Stimulated activated CD4-positive, alpha-beta T cell treated with anti-CD3 and anti-CD28 coated beads, Interleukin-2, amount 100 ng/mL, for 24 hours (primary cell): ENCODE results near the gene ZNF202.
"Not testable (repeated sequence)": the region's sequence is repeated elsewhere in the genome, so short reads cannot be mapped to it uniquely, and the experiment has no call there.

Source experiments
- DNase-seq, 2 donors: peaks; one replicate each; pipeline ENCODE4 v3.0.0-alpha.2; 2020

The ZNF202 gene

DNA sequence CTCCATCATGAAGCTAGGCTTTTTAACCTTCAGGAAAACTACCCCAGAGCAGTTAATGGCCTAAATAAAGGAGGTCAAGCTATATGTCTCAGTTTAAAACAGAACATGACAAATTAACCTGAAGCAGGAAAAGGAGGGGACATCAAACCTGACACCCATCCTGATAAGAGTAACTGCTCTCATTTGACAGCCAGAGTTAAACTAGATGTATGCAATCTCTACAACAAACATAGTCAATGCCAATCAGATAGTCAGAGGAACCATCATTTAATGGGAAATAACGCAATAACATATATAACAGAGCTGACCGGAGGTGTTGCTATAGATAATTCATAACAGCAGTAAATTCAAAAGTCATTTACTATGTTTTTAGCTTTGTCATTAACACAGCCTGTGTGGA, 3.1 kb downstream of the ZNF202 start:
- no peak for DNase-seq

DNA sequence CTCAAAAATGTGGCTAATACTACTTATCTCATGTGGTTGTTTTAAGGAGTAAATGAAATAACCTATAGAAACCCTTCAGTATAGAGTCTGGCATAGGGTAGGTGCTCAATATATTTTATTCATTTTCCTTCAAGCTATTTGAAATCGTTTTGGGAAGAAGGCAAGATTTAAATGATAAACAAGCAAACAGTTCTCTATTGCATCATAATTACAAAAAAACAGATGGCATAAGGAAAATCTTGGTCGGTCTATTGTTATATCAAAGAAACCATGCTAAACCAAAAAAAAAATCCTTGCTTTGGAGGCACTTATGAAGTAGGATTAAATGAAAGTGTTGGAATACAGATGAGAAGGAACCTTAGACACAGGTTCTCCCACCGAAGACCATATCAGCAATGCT, 4.7 kb downstream of the ZNF202 start:
- no peak for DNase-seq

DNA sequence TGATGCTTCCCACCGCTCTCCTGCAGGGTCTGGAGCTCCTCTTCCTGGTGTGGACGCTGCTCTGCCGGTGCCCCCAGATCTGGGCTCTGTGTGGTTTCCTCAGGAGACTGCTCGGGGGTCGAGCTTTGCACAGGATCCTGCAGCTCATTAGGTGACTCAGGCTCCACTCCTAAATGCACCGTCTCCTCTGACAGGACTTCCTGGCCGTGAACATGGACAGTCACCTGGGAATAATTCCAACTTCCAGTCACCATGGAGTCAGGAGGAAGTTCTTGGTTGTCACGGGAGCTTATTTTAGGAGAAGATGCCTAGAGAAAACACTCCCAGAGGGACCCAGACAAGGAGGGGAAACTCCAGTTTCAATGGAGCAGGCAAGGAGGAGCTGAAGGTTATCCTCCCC, 11.9 kb downstream of the ZNF202 start:
- no peak for DNase-seq

DNA sequence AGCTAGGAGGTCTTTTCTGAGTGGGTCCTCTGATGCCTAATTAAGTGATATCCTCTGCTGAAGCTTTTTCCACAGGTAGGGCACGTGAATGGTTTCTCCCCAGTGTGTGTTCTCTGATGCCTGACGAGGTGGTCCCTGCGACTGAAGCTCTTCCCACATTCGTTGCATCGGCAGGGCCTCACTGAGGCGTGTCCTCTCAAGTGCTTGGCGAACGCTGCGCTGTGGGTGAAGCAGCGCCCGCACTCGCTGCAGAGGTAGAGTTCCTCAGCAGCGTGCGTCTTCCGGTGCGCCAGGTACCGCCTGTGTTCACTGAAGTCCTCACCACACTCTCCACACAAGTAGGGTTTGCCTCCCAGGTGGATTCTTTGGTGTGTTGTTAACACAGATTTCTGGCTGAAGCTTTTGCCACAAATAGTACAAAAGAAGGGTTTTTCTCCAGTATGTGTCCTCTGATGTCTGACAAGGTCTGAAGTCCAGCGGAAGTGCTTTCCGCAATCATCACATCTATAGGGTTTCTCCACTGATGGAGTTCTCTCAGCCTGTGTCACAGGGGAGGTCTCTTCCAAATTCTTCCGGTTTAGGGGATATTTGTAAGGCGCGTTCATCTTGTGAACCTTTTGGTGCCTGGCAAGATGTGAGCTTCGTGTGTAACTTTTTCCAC, 15.3 kb downstream of the ZNF202 start:
- no peak for DNase-seq

- no peak for DNase-seq
Measured at GRCh38 chr11:123719452-123719851, 22.0 kb downstream of the ZNF202 start.

- DNase-seq = no peak
Measured at GRCh38 chr11:123718469-123718868, 23.0 kb downstream of the ZNF202 start.

DNA sequence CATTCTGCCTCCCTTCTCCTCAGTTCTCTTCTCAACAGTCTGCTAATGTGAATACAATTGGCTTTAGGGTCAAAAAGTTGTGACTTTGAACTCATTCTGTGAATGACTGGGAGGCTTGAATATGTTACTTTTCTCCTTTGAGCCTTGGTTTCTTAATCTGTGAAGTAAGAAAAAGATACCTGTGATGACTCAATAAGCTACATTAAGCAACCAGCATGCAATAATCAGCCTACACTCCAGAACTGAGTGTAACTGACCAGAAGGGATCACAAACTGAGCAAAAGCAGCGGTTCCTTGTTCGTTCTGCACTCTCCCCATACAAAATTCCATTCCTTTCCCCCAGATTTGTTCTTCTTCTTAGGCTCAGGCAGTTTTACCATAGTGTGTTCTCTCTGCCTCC, 23.4 kb downstream of the ZNF202 start:
- no peak for DNase-seq

GRCh38 chr11:123712627-123713026, 28.8 kb downstream of the ZNF202 start:
- not testable (repeated sequence) for DNase-seq

- DNase-seq = peak; percentile 48 to 60
Measured at GRCh38 chr11:123707606-123708205, 33.8 kb downstream of the ZNF202 start.

DNA sequence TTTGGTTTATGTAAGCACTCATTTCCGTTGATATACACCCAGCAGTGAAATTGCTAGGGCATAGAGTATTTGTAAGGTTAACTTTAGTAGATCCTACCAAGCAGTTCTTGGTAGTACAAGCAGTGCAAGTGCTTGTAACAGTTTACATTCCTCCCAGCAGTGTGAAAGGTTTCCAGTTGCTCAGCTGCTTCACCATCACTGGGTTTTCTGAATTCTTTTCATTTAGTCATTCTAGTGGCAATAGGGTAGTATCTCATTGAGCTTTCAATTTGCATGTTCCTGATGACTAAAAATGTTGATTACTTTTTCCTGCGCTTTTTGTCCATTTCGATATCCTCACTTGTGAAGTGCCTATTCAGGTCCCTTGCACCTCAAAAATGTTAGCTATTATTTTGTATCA, 34.3 kb downstream of the ZNF202 start:
- no peak for DNase-seq

GRCh38 chr11:123704341-123704740, 37.1 kb downstream of the ZNF202 start:
- DNase-seq = no peak

- no peak for DNase-seq
Measured at GRCh38 chr11:123702696-123703095, 38.8 kb downstream of the ZNF202 start.

GRCh38 chr11:123702139-123702538, 39.3 kb downstream of the ZNF202 start:
- DNase-seq = no peak

DNA sequence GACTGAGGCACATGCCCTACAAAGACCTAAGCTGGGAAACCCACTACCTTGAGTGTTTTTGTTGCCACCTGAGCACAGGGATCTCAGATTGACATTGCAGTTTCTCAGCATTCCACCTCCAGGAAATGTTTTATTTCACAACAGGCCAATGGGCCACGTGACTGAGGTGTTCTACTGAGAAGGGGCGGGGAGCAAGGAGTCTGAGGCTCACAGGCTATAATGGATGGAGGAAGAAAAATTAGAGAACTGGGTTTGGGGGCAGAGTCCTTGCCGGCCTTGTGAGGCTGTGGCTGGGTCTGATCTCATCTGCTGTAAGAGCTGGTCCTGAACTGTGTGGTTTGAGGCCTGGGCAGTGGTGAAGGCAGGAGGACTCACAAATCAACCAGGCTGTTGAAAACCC, 40.7 kb downstream of the ZNF202 start:
- no peak for DNase-seq

- no peak for DNase-seq
Measured at GRCh38 chr11:123698546-123699127, 42.8 kb downstream of the ZNF202 start.

GRCh38 chr11:123696183-123696582, 45.3 kb downstream of the ZNF202 start:
- no peak for DNase-seq

GRCh38 chr11:123695231-123695630, 46.2 kb downstream of the ZNF202 start:
- DNase-seq = no peak

DNA sequence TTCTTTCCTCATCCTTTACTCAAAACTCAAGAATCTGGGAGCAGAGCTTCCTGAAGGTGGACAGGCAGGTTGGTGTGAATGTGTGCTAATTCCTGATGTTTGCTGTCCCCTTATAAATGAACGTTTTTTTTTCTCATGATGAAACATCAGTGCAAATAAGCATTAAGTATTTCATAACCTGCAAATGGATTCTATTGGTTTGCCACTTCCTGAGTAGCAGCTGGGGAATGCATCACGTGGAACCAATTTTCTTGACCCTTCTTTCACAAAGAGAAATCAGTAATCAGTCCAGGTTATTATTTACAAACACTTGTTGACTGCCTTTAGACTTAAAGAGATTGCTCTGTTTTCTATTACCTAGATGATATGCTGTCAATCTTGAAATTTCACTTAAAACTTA, 46.9 kb downstream of the ZNF202 start:
- DNase-seq = no peak

DNA sequence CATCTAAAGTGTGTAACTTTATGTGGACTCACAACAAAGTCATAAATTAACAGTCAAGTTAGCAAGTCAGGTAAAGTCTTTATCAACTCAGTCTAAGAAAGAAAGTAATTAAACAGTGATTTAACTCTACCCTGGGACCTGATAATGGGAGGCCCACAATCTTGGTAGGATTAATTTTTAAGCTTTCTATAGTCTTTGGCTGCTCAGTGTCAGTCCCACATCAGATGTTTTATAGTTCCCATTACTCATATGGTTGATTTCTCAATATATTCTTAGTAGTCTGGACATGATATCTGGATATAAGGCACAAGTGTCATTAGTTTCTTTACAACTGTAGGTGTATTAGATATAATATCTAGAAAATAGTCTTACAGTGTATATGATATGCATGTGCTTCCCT, 48.5 kb downstream of the ZNF202 start:
- DNase-seq = no peak

DNA sequence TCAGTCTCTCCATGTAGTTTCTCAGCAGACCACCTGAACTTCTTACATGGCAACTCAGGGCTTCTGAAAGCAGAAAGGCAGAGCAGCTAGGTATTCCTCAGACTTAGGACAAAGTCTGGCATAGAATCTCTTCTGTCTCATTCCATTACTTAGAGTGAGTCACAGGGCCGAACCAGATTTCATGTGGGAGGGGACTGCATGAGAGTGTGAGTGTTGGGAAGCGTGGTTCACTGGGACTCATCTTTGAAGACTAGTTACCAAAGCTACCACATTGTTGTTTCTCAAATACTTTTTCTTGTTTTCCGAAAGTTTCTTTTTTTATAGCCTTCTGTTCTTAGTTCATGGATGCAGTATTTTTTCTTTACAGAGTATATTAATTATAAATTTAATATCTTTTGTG, 51.0 kb downstream of the ZNF202 start:
- DNase-seq = peak in 1 of 2 donors; percentile 9

DNA sequence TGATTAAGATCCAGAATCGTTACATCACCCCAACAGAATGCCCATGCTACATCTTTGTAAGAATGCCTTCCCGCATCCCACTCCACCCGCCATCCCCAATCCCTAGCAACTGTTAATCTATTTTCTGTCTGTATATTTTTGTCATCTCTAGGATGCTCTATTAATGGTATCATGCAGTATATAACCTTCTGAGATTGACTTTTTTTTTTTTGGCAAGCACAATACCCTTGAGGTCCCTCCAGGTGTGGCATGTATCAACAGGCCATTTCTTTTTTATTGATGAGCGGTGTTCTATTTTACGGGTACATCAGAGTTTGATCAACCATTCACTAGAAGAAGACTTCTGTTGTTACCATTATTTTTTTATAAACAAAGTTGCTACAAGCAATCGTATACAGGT, 56.9 kb downstream of the ZNF202 start:
- DNase-seq = no peak

DNA sequence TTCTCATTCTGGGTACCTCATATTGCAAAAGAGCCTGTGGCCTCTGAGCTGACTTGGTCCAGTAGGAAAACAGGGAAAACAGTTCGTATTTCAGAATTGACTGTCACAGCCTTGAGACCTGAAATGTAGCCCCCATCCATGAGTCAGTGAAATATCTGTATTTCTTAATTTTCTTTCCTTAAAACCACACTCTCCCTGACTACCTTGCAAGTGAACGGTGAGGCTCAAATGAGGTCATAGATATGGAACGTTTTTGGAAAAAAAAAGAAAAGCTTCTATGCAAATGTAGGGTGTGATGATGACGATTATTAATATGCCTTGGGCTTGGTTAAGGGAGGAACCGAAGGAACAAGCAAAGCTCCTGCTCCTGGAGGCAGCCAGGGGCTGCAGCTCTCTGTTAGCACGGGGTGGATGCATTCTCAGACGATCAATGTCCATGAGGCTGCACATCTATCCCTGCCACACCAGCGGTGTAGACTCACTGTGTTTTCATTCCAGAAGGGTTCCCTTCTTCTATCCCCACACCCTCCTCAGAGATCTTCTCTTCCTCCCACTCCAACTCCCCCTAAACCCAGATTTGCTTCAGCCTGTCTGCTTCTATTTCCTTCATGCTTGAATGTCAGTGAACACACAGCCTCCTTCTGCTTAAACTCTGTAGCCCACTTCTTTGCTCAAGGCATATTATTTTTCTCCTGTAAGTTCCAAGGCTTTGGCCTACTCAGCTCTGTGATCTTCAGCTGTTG, 57.9 kb downstream of the ZNF202 start:
- no peak for DNase-seq

DNA sequence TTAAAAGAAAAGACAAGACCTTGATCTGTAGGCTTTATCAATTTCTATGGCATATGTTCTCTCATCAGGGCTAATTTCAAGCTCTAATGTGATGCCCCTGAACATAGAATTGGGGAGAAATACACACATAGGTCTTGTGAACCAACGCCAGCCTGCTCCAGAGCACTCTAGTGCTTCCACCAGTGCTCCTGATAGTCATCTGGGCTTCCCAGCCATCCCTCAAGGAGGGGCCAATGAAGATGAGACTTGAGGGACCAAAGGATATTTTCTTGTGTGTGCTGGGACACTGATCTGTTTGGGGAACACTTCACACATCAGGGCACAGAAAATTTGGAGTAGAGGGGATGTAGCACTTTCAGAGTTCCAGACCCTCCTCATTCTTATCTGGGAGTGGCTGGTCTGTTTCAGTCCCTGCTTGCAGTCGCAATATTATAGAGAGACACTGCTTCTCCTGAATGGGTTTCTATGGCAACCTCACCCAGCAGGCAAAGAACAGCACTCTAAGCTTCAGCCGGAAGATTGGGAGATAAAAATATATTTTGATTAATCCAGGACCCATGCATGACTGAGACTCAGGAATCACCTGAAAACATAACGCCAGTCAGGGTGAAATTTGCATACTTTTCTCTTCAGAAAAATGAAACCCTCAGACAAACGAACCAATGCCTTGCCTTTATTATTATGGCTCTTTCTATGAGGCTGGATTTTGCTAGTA, 58.6 kb downstream of the ZNF202 start:
- DNase-seq = no peak
